ENCODE results near the gene CALB2.

- TF ChIP-seq, protein P1, sequence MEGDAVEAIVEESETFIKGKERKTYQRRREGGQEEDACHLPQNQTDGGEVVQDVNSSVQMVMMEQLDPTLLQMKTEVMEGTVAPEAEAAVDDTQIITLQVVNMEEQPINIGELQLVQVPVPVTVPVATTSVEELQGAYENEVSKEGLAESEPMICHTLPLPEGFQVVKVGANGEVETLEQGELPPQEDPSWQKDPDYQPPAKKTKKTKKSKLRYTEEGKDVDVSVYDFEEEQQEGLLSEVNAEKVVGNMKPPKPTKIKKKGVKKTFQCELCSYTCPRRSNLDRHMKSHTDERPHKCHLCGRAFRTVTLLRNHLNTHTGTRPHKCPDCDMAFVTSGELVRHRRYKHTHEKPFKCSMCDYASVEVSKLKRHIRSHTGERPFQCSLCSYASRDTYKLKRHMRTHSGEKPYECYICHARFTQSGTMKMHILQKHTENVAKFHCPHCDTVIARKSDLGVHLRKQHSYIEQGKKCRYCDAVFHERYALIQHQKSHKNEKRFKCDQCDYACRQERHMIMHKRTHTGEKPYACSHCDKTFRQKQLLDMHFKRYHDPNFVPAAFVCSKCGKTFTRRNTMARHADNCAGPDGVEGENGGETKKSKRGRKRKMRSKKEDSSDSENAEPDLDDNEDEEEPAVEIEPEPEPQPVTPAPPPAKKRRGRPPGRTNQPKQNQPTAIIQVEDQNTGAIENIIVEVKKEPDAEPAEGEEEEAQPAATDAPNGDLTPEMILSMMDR (IDR thresholded peaks at IDR 0.05): no peak
- TF ChIP-seq ZFX (IDR thresholded peaks at IDR 0.05; ENCODE audit: borderline replicate concordance): no peak
These were observed 16.6 kb upstream of the CALB2 start for GRCh38 chr16:71341881-71342280.

Data from 22Rv1 (cell line).